ENCODE results near the gene GLS. TPM values are rescaled to one million over a fixed set of nuclear protein-coding genes. Genes with fewer than 3 reads are reported as not detected.
A peak's percentile ranks its signal among the peaks of the same experiment; 100 is the strongest.
"Not testable (repeated sequence)": the region's sequence is repeated elsewhere in the genome, so short reads cannot be mapped to it uniquely, and the experiment has no call there.

GLS gene
- total RNA-seq, 2 donors from 2014 or later, result 47.2 to 99.3 TPM

DNA sequence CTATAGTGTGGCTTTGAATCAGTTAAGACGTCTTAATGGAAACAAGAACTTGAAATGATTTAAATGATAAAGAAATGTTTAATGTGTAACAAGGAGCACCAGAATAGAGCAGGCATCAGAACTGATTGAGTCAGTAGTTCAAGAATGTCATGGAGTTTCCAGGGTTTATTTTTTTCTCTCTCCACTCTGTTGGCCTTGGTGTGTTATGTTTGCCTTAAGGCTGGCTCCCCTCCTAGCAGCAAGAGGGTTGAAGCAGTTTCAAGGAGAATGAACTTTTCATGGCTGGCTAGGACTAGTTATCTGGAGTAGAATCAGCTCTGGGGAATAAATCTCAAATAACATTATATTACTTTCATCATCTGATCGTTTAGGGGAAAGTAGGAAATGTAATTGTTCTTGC, 13.4 kb upstream of the GLS start:
- TF ChIP-seq CTCF (conservative IDR thresholded peaks at IDR 0.05), result no peak
- Mint-ChIP-seq H3K4me1 (peaks cover 7% of the 10 kb centered on the region), H3K27ac (no peak overlapping the region), H3K36me3 (ENCODE audit: low read depth) (peaks cover 16% of the 10 kb centered on the region), H3K9me3 (peaks cover 54% of the 10 kb centered on the region), H3K4me3 (no peak overlapping the region), H3K27me3 (ENCODE audit: insufficient read depth) (no peaks in the 10 kb centered on the region)
- DNase-seq, result no peak
- no peak overlapping the region for H3K9ac ChIP-seq (ENCODE audit: extremely low read depth, low read length, poor library complexity, severe bottlenecking)
- H3K4me1 ChIP-seq (ENCODE audit: control insufficient read depth, insufficient read depth, low read length), result peaks cover 2% of the 10 kb centered on the region
- H3K27me3 ChIP-seq (ENCODE audit: control insufficient read depth, insufficient read depth, low read length, poor library complexity, severe bottlenecking), result no peaks in the 10 kb centered on the region
- H3K4me3 ChIP-seq (ENCODE audit: low read length), result no peak overlapping the region
- peaks cover 31% of the 10 kb centered on the region for H3K9me3 ChIP-seq (ENCODE audit: control insufficient read depth, low read length)
- 88 to 100% methylated on average over 1 of the region's 2 CpGs for WGBS, 2 experiments (ENCODE audit: insufficient coverage in 1 of 2, insufficient read length in 1 of 2)
- no peaks in the 10 kb centered on the region for H3K36me3 ChIP-seq (ENCODE audit: control insufficient read depth, insufficient read depth, low read length)
- no peak overlapping the region for H3K27ac ChIP-seq (ENCODE audit: low read depth, low read length)

- no peak overlapping the region for H3K27ac ChIP-seq (ENCODE audit: low read depth, low read length)
- H3K27me3 ChIP-seq (ENCODE audit: control insufficient read depth, insufficient read depth, low read length, poor library complexity, severe bottlenecking), result no peaks in the 10 kb centered on the region
- no peaks in the 10 kb centered on the region for H3K27me3 Mint-ChIP-seq (ENCODE audit: insufficient read depth)
- no peak for TF ChIP-seq CTCF (conservative IDR thresholded peaks at IDR 0.05)
- H3K27ac Mint-ChIP-seq, result no peak overlapping the region
- H3K36me3 Mint-ChIP-seq (ENCODE audit: low read depth), result peaks cover 16% of the 10 kb centered on the region
- no peak overlapping the region for H3K9ac ChIP-seq (ENCODE audit: extremely low read depth, low read length, poor library complexity, severe bottlenecking)
- H3K4me3 ChIP-seq (ENCODE audit: low read length), result no peak overlapping the region
- no peak for DNase-seq
- H3K4me1 Mint-ChIP-seq, result peaks cover 7% of the 10 kb centered on the region
- H3K36me3 ChIP-seq (ENCODE audit: control insufficient read depth, insufficient read depth, low read length), result no peaks in the 10 kb centered on the region
- peaks cover 2% of the 10 kb centered on the region for H3K4me1 ChIP-seq (ENCODE audit: control insufficient read depth, insufficient read depth, low read length)
- peaks cover 31% of the 10 kb centered on the region for H3K9me3 ChIP-seq (ENCODE audit: control insufficient read depth, low read length)
- WGBS, 2 experiments (ENCODE audit: insufficient coverage in 1 of 2, insufficient read length in 1 of 2), result 92 to 94% methylated on average over 2 to 4 of the region's 4 CpGs
- H3K9me3 Mint-ChIP-seq, result peaks cover 55% of the 10 kb centered on the region
- no peak overlapping the region for H3K4me3 Mint-ChIP-seq
Measured at GRCh38 chr2:190867832-190868231, 12.8 kb upstream of the GLS start.

- H3K9me3 ChIP-seq (ENCODE audit: control insufficient read depth, low read length), result peaks cover 31% of the 10 kb centered on the region
- Mint-ChIP-seq H3K4me1 (peaks cover 7% of the 10 kb centered on the region), H3K27me3 (ENCODE audit: insufficient read depth) (no peaks in the 10 kb centered on the region), H3K27ac (peak overlapping the region; percentile 87), H3K9me3 (peaks cover 57% of the 10 kb centered on the region), H3K36me3 (ENCODE audit: low read depth) (peaks cover 16% of the 10 kb centered on the region), H3K4me3 (no peak overlapping the region)
- WGBS, 2 experiments (ENCODE audit: insufficient coverage in 1 of 2, insufficient read length in 1 of 2), result 31 to 33% methylated on average over 3 to 5 of the region's 5 CpGs
- no peak for TF ChIP-seq CTCF (conservative IDR thresholded peaks at IDR 0.05)
- H3K27ac ChIP-seq (ENCODE audit: low read depth, low read length), result no peak overlapping the region
- H3K36me3 ChIP-seq (ENCODE audit: control insufficient read depth, insufficient read depth, low read length), result no peaks in the 10 kb centered on the region
- H3K4me3 ChIP-seq (ENCODE audit: low read length), result peak overlapping the region; percentile 54
- DNase-seq, result no peak
- peaks cover 2% of the 10 kb centered on the region for H3K4me1 ChIP-seq (ENCODE audit: control insufficient read depth, insufficient read depth, low read length)
- no peaks in the 10 kb centered on the region for H3K27me3 ChIP-seq (ENCODE audit: control insufficient read depth, insufficient read depth, low read length, poor library complexity, severe bottlenecking)
- H3K9ac ChIP-seq (ENCODE audit: extremely low read depth, low read length, poor library complexity, severe bottlenecking), result no peak overlapping the region
Measured at GRCh38 chr2:190869721-190870120, 10.9 kb upstream of the GLS start.

DNA sequence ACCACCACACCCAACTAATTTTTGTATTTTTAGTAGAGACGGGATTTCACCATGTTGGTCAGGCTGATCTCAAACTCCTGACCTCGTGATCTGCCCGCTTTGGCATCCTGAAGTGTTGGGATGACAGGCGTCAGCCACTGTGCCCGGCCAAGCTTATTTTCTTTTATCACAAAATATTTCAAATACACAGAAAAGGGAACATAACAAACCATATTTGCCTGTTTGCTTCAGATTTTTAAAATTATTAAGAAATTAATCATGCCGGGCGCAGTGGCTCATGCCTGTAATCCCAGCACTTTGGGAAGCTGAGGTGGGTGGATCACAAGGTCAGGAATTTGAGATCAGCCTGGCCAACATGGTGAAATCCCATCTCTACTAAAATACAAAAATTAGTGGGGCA, 7.2 kb upstream of the GLS start:
- H3K36me3 ChIP-seq (ENCODE audit: control insufficient read depth, insufficient read depth, low read length); H3K9ac ChIP-seq (ENCODE audit: extremely low read depth, low read length, poor library complexity, severe bottlenecking); H3K27ac ChIP-seq (ENCODE audit: low read depth, low read length); H3K36me3 Mint-ChIP-seq (ENCODE audit: low read depth); H3K27ac Mint-ChIP-seq; H3K4me1 ChIP-seq (ENCODE audit: control insufficient read depth, insufficient read depth, low read length); H3K4me3 ChIP-seq (ENCODE audit: low read length); H3K27me3 ChIP-seq (ENCODE audit: control insufficient read depth, insufficient read depth, low read length, poor library complexity, severe bottlenecking); H3K27me3 Mint-ChIP-seq (ENCODE audit: insufficient read depth); DNase-seq; H3K4me1 Mint-ChIP-seq; H3K4me3 Mint-ChIP-seq: not testable (repeated sequence)
- peaks cover 40% of the 10 kb centered on the region for H3K9me3 Mint-ChIP-seq
- H3K9me3 ChIP-seq (ENCODE audit: control insufficient read depth, low read length), result peaks cover 13% of the 10 kb centered on the region
- 85 to 92% methylated on average over 4 to 7 of the region's 7 CpGs for WGBS, 2 experiments (ENCODE audit: insufficient coverage in 1 of 2, insufficient read length in 1 of 2)

Measured in endodermal cell (in vitro differentiated cells).